ENCODE results near the gene RABEP2.
"Not testable (repeated sequence)": the region's sequence is repeated elsewhere in the genome, so short reads cannot be mapped to it uniquely, and the experiment has no call there.

The RABEP2 gene

DNA sequence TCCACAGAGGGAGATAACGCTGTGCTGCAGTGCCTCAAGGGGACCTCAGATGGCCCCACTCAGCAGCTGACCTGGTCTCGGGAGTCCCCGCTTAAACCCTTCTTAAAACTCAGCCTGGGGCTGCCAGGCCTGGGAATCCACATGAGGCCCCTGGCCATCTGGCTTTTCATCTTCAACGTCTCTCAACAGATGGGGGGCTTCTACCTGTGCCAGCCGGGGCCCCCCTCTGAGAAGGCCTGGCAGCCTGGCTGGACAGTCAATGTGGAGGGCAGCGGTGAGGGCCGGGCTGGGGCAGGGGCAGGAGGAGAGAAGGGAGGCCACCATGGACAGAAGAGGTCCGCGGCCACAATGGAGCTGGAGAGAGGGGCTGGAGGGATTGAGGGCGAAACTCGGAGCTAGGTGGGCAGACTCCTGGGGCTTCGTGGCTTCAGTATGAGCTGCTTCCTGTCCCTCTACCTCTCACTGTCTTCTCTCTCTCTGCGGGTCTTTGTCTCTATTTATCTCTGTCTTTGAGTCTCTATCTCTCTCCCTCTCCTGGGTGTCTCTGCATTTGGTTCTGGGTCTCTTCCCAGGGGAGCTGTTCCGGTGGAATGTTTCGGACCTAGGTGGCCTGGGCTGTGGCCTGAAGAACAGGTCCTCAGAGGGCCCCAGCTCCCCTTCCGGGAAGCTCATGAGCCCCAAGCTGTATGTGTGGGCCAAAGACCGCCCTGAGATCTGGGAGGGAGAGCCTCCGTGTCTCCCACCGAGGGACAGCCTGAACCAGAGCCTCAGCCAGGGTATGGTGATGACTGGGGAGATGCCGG is 7.5 kb upstream of the RABEP2 start:
- DNase-seq: no peak

DNA sequence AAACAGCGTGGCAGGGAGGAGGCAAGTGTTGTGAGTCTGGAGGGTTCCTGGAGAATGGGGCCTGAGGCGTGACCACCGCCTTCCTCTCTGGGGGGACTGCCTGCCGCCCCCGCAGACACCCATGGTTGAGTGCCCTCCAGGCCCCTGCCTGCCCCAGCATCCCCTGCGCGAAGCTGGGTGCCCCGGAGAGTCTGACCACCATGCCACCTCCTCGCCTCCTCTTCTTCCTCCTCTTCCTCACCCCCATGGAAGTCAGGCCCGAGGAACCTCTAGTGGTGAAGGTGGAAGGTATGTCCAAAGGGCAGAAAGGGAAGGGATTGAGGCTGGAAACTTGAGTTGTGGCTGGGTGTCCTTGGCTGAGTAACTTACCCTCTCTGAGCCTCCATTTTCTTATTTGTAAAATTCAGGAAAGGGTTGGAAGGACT is 6.8 kb upstream of the RABEP2 start, which contains the start of gene CD19:
Gene CD19, plus strand, starts transcription at position 171 of the 425 bp plus-strand sequence. Its CDS starts 30 bp downstream, at position 201.
- no peak for DNase-seq

DNA sequence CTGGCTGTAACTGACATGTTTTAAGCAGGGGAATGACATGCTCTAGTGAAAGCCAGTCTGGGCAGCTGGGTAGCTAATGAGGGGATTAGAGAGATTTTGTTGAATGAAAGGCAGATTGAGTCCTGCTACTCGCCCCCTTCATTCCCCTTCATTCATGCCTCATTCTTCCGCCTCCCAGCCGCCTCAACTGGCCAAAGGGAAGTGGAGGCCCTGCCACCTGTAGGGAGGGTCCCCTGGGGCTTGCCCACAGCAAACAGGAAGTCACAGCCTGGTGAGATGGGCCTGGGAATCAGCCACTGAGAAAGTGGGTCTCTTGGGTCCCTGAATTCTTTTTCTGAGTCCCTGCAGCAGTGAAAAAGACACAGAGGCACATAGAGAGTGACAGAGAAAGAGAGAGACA is 5.6 kb upstream of the RABEP2 start:
- peak; percentile 39 for DNase-seq

DNA sequence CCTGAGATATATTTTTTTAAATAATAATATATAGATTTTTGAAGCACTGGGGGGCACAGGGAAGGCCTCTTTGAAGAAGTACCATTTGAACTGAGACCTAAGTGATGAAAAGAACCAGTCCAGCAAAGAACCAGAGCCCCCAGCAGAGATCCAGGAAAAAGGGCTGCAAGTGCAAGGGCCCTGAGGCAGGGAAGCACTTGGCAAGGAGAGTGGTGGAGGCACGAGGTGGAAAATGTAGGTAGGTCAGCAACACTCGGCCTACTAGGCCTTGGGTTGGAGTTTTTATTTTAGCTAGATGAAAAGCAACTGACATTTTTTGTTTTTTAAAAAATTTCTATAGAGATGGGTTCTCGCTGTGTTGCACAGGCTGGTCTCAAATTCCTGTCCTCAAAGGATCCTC is 5.2 kb upstream of the RABEP2 start:
- no peak for DNase-seq

DNA sequence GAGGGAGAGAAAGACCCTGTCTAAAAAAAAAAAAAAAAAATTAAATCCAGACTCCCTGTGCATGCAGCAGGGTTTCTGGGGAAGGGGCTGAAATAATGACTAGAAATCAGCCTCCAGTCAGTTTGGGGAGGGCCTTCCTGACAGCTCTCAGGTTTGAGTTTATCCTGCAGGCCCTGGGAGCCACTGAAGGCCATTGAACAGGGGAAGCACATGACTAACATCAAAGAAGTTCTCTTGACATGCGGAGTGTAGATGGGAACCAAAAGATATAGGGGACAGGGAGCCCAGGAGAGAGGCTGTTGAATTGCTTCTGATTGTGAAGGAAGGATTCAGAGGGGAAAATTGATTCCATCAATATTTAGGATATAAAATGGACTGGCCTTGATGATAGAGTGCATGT is 2.8 kb upstream of the RABEP2 start:
- no peak for DNase-seq

DNA sequence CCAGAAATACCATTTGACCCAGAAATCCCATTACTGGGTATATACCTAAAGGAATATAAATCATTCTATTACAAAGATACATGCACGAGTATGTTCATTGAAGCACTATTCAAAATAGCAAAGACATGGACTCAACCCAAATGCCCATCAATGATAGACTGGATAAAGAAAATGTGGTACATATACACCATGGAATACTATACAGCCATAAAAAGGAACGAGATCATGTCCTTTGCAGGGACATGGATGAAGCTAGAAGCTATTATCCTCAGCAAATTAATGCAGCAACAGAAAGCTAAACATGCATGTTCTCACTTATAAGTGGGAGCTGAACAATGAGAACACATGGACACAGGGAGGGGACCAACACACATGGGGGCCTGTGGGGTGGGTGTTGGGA is 1.2 kb upstream of the RABEP2 start:
- not testable (repeated sequence) for DNase-seq

DNA sequence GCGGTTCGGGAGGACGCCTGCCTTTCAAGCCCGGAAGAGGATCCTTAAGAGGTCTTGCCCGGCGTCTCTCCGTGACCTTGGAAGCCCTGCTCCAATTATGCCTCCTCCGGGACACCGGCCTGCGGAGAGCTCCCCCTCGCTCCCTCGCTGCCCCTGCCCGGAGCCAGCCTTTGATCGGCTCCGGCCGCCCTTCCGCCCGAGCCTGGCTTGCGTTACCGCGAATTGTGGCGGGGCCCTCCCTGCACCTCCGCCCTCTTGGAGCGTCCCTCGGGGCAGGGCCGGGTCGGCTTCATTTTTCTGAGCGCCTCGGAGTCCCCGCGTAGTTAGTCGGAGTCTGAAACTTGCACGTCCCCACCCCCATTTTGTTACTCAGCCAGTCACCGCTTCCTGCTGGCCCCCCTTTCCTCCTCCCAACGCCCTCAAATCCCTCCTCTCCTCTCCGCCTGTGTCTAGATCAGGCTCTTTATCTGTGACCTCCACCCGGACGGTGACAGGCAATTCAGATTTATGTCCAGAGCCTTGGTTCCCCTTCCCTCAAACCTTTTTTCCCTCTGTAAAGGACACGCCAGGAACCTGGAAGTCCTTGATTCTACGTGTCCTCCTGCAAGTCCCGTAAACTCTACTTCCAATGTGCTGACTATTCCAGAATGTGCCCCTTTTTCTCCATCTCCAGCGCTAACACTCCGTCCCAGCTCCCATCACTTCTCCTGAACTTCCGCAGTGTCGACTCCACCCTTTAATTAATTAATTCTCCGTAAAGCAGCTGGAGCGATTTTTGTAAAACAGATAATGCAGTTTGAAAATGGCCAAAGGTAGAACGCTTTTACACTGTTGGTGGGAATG is 569 bp upstream of the RABEP2 start:
- peak; percentile 32 for DNase-seq

DNA sequence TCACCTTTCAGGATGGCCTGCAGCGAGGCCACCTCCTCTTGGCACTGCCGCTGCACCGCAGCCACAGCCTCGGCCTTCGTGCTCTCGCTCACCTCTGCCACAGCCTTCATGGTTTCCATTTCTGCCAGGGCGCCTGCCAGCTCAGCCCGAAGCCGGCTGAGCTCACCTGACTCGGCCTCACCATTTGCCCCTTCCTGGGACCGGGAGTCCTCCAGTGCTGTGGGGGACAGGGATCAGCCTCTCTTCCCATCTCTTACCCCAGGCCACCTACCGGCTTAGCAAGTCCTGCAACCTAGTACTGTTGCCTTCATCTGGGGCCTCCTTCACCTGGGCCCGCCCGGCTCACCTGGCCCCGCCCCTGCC is 658 bp downstream of the RABEP2 start:
- DNase-seq: no peak

DNA sequence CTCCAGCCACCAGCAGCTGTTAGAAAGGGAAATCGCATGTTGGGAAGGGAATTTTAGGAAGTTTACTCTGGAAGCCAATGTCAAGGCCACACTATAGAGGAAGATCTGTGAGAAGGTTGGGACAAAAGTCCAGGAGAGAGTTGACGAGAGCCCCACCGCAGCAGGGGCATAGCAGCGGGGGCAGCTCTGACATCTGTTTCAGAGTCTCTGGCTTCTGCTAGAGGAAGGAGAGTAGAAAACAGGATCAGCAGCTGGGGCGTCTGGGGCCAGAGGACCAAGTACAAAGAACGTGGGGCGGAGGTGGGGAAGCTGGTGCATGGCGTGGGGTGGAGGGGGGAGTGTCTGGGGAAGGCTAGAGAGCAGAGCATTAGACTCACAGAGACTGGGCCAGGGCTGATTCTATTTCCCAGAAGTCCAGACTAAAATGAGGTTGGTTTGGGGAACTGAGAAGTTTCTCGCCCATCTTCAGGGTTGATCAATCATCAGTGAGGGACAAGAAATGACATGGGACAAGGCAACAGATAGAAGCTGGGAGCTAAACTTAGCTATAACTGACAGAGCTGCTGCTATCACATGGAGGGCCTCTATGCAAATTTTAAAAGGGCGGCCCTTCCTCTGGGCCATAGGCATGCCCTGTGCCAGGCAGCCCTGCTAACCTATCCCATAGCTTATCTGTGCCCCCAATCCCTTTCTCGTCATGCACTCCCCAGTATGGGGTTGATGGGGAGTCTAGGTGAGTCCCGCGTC is 1.2 kb downstream of the RABEP2 start:
- no peak for DNase-seq

DNA sequence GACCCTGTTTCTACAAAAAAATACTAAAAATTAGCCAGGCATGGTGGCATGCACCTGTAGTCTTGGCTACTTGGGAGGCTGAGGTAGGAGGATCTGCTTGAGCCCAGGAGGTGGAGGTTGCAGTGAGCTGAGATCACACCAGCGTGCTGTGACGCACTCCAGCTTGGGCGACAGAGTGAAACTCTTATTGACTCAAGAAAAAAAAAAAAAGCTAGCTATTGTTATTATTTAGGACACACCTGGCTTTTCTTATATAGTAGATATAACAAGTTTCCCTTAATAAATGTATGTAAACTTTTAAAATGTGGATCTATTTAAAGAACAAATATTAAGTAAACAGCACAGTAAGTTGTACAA is 1.8 kb downstream of the RABEP2 start:
- DNase-seq: no peak

DNA sequence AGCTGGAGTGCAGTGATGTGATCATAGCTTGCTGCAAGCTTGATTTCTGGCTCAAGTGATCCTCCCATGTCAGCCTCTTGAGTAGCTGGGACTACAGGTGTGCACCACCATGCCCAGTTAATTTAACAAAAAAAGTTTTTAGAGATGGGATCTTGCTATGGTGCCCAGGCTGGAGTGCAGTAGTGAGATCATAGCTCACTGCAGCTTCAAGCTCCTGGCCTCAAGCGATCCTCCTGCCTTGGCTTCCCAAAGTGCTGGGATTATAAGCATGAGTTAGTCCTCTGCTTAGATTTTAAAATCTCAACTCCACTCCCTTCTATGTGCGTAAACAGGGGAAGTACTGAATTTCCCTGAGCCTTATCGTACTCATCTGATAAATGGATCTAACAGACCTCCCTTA is 6.3 kb downstream of the RABEP2 start:
- no peak for DNase-seq

DNA sequence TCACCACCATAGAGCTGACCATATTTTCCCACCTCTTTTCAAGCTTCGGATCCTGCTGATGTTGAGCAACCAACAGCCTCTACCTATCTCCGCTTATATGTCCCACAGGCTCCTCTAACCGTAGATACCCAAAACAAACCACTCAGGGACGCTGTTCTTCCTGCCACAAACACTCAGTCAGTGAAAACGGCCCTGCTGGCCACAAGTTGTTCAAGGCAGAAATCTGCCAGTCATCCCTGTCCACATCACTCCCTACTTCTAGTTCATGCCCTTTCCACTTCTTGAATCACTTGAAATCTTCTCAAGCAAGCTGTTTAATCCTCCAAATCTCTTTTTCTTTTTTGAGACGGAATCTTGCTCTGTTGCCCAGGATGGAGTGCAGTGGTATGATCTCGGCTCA is 7.9 kb downstream of the RABEP2 start:
- no peak for DNase-seq

DNA sequence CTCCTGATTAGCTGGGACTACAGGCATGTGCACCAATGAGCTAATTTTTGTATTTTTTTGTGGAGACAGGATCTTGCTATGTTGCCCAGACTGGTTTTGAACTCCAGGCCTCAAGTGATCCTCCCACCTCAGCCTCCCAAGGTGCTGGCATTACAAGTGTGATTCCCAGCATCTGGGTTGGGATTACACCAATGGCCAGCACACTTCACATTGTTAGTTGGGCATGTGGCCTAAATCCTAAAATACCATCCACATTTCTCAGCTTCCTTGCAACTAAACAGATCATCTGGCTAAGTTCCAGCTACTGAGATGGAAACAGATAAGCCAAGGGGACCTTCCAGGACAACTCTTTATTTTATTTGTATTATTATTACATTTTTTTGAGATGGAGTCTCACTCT is 9.9 kb downstream of the RABEP2 start:
- DNase-seq: no peak

DNA sequence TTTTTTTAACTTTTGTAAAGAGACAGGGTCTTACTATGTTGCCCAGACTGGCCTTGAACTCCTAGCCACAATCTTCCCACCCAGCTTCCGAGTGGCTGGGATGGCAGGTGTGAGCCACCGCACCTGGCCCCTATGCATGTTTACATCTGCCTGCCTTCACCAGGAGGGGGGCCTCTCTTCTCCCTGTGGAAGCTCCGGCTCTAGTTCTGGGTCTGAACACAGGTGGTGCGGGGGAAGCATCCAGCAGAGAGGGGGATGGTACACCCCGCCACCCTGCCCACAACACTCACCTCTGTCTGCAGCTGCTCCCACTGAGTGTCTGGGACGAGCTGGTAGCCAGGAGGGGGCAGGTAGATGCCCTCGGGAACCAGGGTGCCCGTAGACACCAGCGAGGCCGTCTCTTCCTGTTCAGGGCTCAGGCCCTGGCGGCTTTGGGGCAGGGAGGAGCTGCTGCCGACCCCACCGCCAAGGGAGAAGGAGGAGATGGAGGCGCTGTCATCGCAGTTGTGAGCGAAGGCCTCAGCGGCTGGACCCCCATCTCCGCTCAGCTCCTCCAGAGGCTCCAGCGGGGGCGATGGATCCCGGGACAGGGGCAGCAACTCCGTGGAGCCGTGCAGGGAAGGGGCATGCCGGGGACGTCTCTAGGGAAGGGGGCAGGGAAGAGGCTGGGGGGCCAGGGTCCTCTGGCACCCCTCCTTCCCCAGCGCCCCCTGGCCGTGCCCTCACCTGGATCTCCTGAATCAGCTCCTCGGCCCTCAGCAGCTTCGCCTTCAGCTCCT is 10.9 kb downstream of the RABEP2 start:
- no peak for DNase-seq

DNA sequence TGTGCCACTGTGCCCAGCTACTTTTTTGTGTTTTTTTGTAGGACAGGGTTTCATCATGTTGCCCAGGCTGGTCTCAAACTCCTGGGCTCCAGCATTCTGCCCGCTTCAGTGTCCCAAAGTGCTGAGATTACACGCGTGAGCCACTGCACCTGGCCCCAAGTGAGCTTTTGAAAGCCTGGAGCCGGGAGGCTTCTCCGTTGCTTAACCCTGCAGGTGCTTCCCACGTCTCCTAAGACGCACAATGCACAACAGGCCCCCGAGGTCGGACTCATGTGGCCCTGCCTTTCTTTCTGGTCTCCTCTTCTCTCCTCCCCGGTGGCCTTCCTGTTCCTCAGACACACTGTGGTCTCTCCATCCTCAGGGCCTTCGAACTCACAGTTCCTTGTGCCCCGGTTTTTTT is 12.5 kb downstream of the RABEP2 start:
- no peak for DNase-seq

DNA sequence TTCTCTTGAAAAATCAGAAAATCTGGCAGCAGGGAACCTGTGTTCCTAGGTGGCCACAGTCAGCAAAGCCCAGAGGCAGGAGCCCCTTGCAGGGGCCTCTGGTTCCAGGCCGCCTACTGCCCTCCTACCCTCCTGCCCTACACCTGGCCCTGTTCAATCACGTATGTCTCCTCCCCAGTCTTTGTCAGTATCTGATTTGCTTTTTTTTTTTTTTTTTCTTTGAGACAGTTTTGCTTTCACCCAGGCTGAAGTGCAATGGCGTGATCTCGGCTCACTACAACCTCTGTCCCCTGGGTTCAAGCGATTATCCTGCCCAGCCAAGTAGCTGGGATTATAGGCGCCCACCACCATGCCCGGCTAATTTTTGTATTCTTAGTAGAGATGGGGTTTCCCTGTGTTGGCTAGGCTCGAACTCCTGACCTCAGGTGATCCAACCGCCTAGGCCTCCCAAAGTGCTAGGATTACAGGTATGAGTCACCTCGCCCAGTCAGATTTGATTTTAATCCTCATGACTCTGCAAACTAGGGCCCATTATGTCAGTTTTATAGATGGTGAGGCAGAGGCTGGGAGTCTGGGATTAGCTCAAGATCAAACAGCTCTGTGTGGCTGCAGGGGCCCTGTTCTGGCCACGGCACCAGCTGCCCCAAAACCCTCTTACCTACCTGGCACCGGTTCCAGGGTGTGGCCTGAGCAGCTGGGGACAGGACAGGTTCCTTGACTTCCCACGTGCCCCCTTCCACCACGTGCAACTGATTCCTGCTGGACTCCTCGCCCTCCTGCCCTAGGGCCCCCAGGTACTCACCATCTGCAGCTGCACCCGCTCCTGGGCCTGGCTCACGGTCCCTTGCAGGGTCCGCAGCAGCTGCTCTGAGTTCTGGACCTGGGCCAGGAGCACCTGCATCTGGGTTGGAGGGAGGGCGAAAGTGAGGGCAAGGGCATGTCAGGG is 14.7 kb downstream of the RABEP2 start:
- no peak for DNase-seq

DNA sequence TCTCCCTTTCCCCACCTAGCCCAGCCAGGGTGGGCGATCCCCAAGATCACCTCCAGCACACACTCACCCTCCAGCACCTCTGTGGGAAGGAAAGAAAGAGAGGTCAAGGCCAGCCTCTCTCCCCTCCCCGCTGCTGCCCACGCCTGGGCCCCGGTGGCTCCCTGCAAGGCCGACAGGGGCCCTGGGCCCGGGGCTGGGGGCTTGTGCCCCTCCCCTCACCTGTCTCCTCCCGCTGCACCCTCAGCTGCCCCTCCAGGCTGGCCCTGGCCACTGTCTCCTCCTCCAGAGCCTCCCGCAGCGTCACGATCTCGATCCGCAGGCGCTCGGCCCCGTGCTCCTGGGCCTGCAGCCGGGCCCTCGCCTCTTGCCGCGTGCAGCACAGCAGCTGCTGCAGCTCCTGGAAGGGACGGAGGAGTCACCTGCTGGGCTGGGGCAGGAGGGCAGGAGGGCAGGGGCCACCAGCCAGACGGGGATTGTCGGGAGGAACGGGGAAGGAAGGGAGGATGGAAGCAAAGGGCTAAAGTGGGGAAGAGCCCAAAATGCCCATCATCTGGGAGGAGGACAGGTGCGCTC is 19.2 kb downstream of the RABEP2 start:
- no peak for DNase-seq

DNA sequence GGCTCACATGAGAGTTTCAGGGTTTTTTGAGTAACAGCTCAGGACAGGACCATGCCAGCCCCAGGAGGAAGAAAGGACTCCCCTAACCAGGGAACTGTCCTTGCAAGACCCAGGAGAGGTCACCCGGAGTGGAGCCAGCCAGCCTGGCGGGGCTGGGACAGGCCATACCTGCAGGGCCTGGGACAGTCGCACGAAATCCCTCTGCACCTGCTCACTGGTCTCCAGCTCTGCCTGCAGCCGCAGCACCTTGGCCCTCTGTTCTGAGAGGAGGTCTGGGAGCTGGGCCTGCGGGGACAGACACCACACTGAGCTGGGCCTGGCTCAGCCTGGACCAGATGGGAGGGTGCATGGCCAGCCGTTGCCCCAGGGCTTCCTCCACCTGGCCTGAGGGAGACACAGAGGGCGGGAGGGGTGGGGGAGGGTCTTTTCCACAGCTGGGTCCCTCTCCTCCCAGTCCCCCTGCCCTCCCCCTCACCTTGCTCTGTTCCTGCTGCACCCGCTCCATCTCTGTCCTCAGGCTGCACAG is 19.7 kb downstream of the RABEP2 start:
- no peak for DNase-seq

DNA sequence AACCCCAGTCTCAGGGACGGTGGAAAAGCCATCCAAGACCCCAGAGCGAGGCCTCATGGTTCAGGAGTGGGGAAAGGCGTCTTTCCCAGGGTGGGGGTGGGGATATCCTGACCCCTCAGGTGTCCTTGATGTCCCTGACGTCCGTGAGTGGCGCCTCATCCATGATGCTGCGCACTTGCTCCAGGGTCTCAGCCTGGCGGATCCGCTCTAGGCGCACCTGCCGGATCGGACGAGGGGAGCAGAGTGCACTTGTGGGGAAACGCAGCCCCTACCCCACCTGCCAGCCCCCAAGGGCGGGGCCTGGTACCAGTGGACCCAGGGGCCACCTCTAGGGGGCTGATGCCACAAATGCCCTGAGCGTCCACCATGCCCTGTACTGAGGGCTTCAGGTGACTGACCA is 20.2 kb downstream of the RABEP2 start:
- no peak for DNase-seq

DNA sequence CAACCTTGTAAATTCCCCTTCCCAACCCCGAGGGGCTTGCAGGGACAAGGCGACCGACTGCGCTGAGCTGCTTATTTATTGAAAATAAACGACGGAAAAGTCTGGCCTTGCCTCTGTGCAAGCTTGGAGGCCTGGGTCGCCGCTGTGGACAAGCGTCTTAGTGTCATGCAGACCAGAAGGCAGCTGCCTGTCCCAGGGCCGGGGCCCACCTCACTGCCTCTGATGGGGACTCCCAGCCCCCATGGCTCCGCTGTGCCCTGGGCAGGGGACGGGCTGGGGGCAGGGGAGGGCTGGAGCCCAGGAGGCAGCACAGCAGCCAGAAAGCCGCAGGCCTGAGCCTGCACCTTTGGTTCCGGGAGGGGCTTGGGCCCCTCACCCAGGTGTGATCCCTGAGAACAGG is 20.7 kb downstream of the RABEP2 start:
- no peak for DNase-seq
